ENCODE measurements around the gene ESF1. TPM values are rescaled to one million over a fixed set of nuclear protein-coding genes. Genes with fewer than 3 reads are reported as not detected.
A peak's percentile ranks its signal among the peaks of the same experiment; 100 is the strongest.

ESF1 gene
- total and polyA plus RNA-seq, 4 donors: 7.9 to 14.6 (median 10.4) TPM

DNA sequence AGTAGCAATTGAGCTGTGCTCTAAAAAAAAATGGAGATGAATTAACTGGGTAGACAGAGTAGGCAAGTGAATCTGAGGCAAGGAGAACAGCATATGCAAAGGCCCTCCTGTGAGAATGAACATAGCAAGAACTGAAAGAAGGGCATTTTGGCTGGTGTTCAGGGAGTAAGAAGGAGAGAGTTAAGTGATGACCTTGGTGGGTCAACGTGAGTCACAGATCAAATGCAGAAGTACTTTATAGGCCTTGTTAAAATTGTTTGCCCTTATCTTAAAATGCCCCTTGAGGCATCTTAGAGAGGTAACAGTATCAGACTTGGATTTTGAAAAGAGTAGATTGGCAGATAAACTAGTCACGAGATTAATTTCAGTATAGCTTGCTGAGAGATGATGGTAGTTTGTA, 24.7 kb upstream of the ESF1 start:
- TF ChIP-seq, protein P1, sequence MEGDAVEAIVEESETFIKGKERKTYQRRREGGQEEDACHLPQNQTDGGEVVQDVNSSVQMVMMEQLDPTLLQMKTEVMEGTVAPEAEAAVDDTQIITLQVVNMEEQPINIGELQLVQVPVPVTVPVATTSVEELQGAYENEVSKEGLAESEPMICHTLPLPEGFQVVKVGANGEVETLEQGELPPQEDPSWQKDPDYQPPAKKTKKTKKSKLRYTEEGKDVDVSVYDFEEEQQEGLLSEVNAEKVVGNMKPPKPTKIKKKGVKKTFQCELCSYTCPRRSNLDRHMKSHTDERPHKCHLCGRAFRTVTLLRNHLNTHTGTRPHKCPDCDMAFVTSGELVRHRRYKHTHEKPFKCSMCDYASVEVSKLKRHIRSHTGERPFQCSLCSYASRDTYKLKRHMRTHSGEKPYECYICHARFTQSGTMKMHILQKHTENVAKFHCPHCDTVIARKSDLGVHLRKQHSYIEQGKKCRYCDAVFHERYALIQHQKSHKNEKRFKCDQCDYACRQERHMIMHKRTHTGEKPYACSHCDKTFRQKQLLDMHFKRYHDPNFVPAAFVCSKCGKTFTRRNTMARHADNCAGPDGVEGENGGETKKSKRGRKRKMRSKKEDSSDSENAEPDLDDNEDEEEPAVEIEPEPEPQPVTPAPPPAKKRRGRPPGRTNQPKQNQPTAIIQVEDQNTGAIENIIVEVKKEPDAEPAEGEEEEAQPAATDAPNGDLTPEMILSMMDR (IDR thresholded peaks at IDR 0.05; ENCODE audit: control extremely low read depth, extremely low read depth): no peak
- H3K9ac ChIP-seq (ENCODE audit: insufficient read depth in 1 of 2, low read length in 2 of 2): no peak overlapping the region
- peaks cover 29 to 49% (median 36%) of the 10 kb centered on the region in 4 donors for H3K36me3 ChIP-seq (ENCODE audit: control insufficient read depth in 4 of 4, insufficient read depth in 4 of 4, low read length in 4 of 4)
- no peaks in the 10 kb centered on the region for H3K27me3 ChIP-seq (ENCODE audit: control insufficient read depth in 3 of 3, insufficient read depth in 3 of 3, low read length in 2 of 3)
- DNase-seq: no peak
- peak overlapping the region in 1 of 2 donors; percentile 57 for H3K27ac ChIP-seq (ENCODE audit: low read depth in 1 of 2, low read length in 1 of 2)
- WGBS, 2 donors: 64 to 86% methylated on average over 2 of the region's 2 CpGs
- H3K4me3 ChIP-seq: no peak overlapping the region
- peaks cover 0 to 4% (median 0%) of the 10 kb centered on the region in 5 donors for H3K4me1 ChIP-seq (ENCODE audit: control insufficient read depth in 5 of 5, insufficient read depth in 5 of 5, low read length in 5 of 5)
- no peaks in the 10 kb centered on the region for H3K9me3 ChIP-seq (ENCODE audit: control insufficient read depth in 4 of 4, insufficient read depth in 3 of 4, low read length in 3 of 4)
- no peak for ATAC-seq (ENCODE audit: insufficient read depth, low FRiP score)

DNA sequence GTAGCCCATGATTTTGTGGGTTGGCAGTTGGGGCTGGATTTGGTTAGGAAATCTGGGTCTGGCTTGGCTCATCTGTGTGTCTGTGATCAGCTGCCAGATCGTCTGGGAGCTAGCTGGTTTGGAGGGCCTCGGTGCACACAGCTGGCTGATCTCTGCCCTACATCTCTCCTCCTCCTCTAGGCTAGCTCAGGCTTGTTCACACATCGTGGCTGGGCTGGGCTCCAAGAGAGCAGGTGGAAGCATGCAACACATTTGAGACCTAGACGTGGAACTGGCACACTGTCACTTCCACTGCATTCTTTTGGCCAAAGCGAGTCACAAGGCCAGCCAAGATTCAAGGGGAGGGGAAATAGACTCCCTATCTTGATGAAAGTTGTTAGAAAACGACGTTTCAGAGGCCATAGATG, 16.0 kb upstream of the ESF1 start:
- 37 to 60% methylated on average over 7 of the region's 7 CpGs for WGBS, 2 donors
- ATAC-seq (ENCODE audit: insufficient read depth, low FRiP score): peak; percentile 77
- Histone ChIP-seq H3K27me3 (ENCODE audit: control insufficient read depth in 3 of 3, insufficient read depth in 3 of 3, low read length in 2 of 3) (no peaks in the 10 kb centered on the region), H3K9ac (ENCODE audit: insufficient read depth in 1 of 2, low read length in 2 of 2) (no peak overlapping the region), H3K4me1 (ENCODE audit: control insufficient read depth in 5 of 5, insufficient read depth in 5 of 5, low read length in 5 of 5) (peaks cover 0 to 17% (median 5%) of the 10 kb centered on the region in 5 donors), H3K27ac (ENCODE audit: low read depth in 1 of 2, low read length in 1 of 2) (no peak overlapping the region), H3K4me3 (no peak overlapping the region), H3K9me3 (ENCODE audit: control insufficient read depth in 4 of 4, insufficient read depth in 3 of 4, low read length in 3 of 4) (no peaks in the 10 kb centered on the region), H3K36me3 (ENCODE audit: control insufficient read depth in 4 of 4, insufficient read depth in 4 of 4, low read length in 4 of 4) (peaks cover 11 to 34% (median 25%) of the 10 kb centered on the region in 4 donors)
- TF ChIP-seq, protein P1 (IDR thresholded peaks at IDR 0.05; ENCODE audit: control extremely low read depth, extremely low read depth): no peak
- DNase-seq: peak; percentile 91 to 95 (median 94)

GRCh38 chr20:13799974-13800373, 15.3 kb upstream of the ESF1 start:
- Histone ChIP-seq H3K4me3 (no peak overlapping the region), H3K27ac (ENCODE audit: low read depth in 1 of 2, low read length in 1 of 2) (peak overlapping the region in 1 of 2 donors; percentile 12), H3K36me3 (ENCODE audit: control insufficient read depth in 4 of 4, insufficient read depth in 4 of 4, low read length in 4 of 4) (peaks cover 12 to 39% (median 28%) of the 10 kb centered on the region in 4 donors), H3K27me3 (ENCODE audit: control insufficient read depth in 3 of 3, insufficient read depth in 3 of 3, low read length in 2 of 3) (no peaks in the 10 kb centered on the region), H3K9ac (ENCODE audit: insufficient read depth in 1 of 2, low read length in 2 of 2) (no peak overlapping the region), H3K9me3 (ENCODE audit: control insufficient read depth in 4 of 4, insufficient read depth in 3 of 4, low read length in 3 of 4) (no peaks in the 10 kb centered on the region), H3K4me1 (ENCODE audit: control insufficient read depth in 5 of 5, insufficient read depth in 5 of 5, low read length in 5 of 5) (peaks cover 0 to 17% (median 5%) of the 10 kb centered on the region in 5 donors)
- WGBS, 2 donors: 83 to 97% methylated on average over 2 of the region's 2 CpGs
- DNase-seq: no peak
- ATAC-seq (ENCODE audit: insufficient read depth, low FRiP score): no peak
- TF ChIP-seq, protein P1 (IDR thresholded peaks at IDR 0.05; ENCODE audit: control extremely low read depth, extremely low read depth): no peak

- DNase-seq (no peak), ATAC-seq (ENCODE audit: insufficient read depth, low FRiP score) (no peak)
- Histone ChIP-seq H3K4me3 (no peak overlapping the region), H3K9ac (ENCODE audit: insufficient read depth in 1 of 2, low read length in 2 of 2) (no peak overlapping the region), H3K27ac (ENCODE audit: low read depth in 1 of 2, low read length in 1 of 2) (no peak overlapping the region), H3K27me3 (ENCODE audit: control insufficient read depth in 3 of 3, insufficient read depth in 3 of 3, low read length in 2 of 3) (no peaks in the 10 kb centered on the region), H3K4me1 (ENCODE audit: control insufficient read depth in 5 of 5, insufficient read depth in 5 of 5, low read length in 5 of 5) (peaks cover 0 to 17% (median 5%) of the 10 kb centered on the region in 5 donors), H3K9me3 (ENCODE audit: control insufficient read depth in 4 of 4, insufficient read depth in 3 of 4, low read length in 3 of 4) (no peaks in the 10 kb centered on the region), H3K36me3 (ENCODE audit: control insufficient read depth in 4 of 4, insufficient read depth in 4 of 4, low read length in 4 of 4) (peaks cover 11 to 38% (median 27%) of the 10 kb centered on the region in 4 donors)
- 79 to 88% methylated on average over 5 of the region's 5 CpGs for WGBS, 2 donors
- TF ChIP-seq, protein P1 (IDR thresholded peaks at IDR 0.05; ENCODE audit: control extremely low read depth, extremely low read depth): no peak
Measured at GRCh38 chr20:13799040-13799439, 14.3 kb upstream of the ESF1 start.
